NCI-H774 (cell line): ENCODE measurements around the gene CELA3B.
"Not testable (repeated sequence)": the region's sequence is repeated elsewhere in the genome, so short reads cannot be mapped to it uniquely, and the experiment has no call there.

Source experiments
- DNase-seq: peaks from one replicate; lab custom pipeline; 2025; lab: John Stamatoyannopoulos, UW

CELA3B gene

GRCh38 chr1:21942959-21943640, 33.7 kb upstream of the CELA3B start:
- not testable (repeated sequence) for DNase-seq

GRCh38 chr1:21944733-21945073, 32.1 kb upstream of the CELA3B start:
- no peak for DNase-seq

GRCh38 chr1:21946836-21947587, 29.8 kb upstream of the CELA3B start:
- no peak for DNase-seq

GRCh38 chr1:21950734-21951133, 26.1 kb upstream of the CELA3B start:
- DNase-seq = no peak

- no peak for DNase-seq
Observed at GRCh38 chr1:21951226-21951870, 25.5 kb upstream of the CELA3B start.

- no peak for DNase-seq
Observed at GRCh38 chr1:21952786-21953520, 23.9 kb upstream of the CELA3B start.

GRCh38 chr1:21955058-21955457, 21.8 kb upstream of the CELA3B start:
- no peak for DNase-seq

- no peak for DNase-seq
Observed at GRCh38 chr1:21955501-21956281, 21.1 kb upstream of the CELA3B start.

GRCh38 chr1:21956720-21957552, 19.9 kb upstream of the CELA3B start:
- no peak for DNase-seq

- DNase-seq = no peak
Observed at GRCh38 chr1:21961337-21961736, 15.5 kb upstream of the CELA3B start.

- no peak for DNase-seq
Observed at GRCh38 chr1:21961799-21962198, 15.0 kb upstream of the CELA3B start.

GRCh38 chr1:21963477-21964217, 13.2 kb upstream of the CELA3B start:
- peak; percentile 29 for DNase-seq

- DNase-seq = no peak
Observed at GRCh38 chr1:21966247-21967000, 10.4 kb upstream of the CELA3B start.

GRCh38 chr1:21967216-21967615, 9.6 kb upstream of the CELA3B start:
- not testable (repeated sequence) for DNase-seq

GRCh38 chr1:21969066-21969465, 7.8 kb upstream of the CELA3B start:
- DNase-seq = not testable (repeated sequence)

GRCh38 chr1:21970523-21970922, 6.3 kb upstream of the CELA3B start:
- not testable (repeated sequence) for DNase-seq

- DNase-seq = not testable (repeated sequence)
Observed at GRCh38 chr1:21972973-21973441, 3.8 kb upstream of the CELA3B start.

GRCh38 chr1:21973948-21974347, 2.9 kb upstream of the CELA3B start:
- DNase-seq = not testable (repeated sequence)

GRCh38 chr1:21974699-21975098, 2.1 kb upstream of the CELA3B start:
- DNase-seq = peak; percentile 38
